Subcutaneous adipose tissue (tissue), 4 donors: ENCODE measurements around the gene PDIK1L. TPM values are rescaled to one million over a fixed set of nuclear protein-coding genes. Genes with fewer than 3 reads are reported as not detected.

Source experiments
- CTCF ChIP-seq: fragments of 450-650 bp; IDR thresholded peaks from one replicate; pipeline ENCODE4 v1.5.1; 2016; ENCODE audit warnings: low read depth, mild to moderate bottlenecking, control low read depth, antibody characterized with exemption, moderate library complexity
- total RNA-seq, 4 donors: library from RNA; depleted of rRNA; stranded (reverse); fragments of >200 nt; gene quantifications; one replicate each; pipeline ENCODE4 v1.1.0, GENCODE V29; 2016

PDIK1L gene
- total RNA-seq, 4 donors from 2014 or later = 5.8 to 9.3 (median 8.3) TPM

DNA sequence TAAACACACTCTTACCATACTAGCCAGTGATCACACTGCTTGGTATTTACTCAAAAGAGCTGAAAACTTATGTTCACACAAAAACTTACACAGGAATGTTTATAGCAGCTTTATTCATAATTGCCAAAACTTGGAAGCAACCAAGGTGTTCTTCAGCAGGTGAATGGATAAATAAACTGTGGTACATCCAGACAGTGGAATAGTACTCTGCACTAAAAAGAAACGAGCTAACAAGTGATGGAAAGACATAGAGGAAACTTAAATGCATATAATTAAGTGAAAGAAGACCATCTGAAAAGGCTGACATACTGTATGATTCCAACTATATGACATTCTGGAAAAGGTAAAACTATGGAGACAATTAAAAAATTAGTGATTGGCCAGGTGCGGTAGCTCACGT, 20.7 kb upstream of the PDIK1L start:
- TF ChIP-seq CTCF = no peak

- TF ChIP-seq CTCF = no peak
Measured at GRCh38 chr1:26092422-26092821, 19.2 kb upstream of the PDIK1L start.

DNA sequence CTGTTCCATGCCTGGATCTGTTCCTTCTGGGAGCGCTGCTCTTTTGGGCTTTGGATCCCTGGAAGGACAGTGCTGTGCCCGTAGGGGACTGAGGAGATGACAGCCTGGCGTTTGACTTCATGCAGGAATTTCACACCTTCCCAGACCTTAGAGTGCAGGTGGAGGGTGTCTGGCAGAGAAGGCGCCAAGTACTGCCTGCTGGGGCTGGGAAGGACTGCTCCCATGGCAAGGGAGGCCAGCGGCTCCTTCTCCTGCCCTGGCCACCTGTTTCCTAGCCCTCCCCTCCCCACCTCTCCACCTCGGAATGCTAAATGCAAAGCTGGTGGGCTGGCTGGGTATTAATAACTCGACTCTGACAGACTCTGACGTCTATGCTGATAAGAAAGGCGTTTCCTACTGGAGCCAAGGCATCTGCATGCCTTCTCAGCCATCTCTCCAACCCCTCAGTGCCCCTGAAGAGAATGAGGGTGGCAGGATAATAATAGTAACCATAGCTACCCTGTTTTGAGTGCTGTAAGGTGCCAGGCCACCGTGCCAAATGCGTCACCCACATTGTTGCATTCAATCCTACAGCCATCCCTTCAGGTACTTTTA, 17.5 kb upstream of the PDIK1L start:
- TF ChIP-seq CTCF = no peak

- TF ChIP-seq CTCF = no peak
Measured at GRCh38 chr1:26094677-26095383, 16.8 kb upstream of the PDIK1L start.

DNA sequence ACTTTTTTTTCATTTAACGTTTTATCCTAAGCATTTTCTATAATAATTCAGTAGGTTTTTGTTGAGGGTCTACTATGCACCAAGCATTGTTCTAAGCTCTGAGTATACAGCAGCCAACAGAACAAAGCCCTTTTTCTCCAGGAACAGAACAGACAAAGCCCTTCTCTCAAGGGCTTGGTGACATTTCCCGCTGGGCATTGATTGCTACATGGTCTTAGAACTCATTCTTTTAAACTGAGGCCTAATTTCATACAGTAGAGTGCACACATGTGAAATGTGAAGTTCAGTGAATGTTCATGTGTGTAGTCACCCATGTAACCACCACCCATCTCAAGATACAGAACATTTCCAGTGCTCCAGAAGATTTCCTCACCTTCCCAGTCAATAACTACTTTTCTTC, 15.2 kb upstream of the PDIK1L start:
- TF ChIP-seq CTCF = no peak

DNA sequence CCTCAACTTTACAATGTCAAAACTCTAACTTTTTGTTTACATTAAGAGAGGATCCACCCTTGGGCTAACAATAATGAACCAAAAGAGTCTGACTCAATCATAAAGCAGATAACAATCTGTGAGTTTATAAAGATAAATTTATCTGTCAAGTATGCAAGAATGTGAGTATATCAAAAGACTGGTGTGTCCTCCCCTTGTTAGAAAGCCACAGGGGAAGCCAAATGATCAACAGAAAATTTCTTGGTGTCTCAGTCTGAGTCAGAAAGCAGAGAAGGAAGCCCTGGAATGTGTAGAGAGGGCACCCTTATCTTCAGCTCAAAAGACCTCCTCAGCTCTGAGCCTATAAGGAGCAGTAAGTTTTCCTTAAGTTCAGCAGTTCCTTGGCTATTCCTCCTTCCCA, 13.9 kb upstream of the PDIK1L start:
- no peak for TF ChIP-seq CTCF

GRCh38 chr1:26098602-26099001, 13.0 kb upstream of the PDIK1L start:
- no peak for TF ChIP-seq CTCF
